HG03025 (cell line): ENCODE results near the gene CDC42BPG.

Experiments
- ATAC-seq: cut with Tn5 transposase; IDR thresholded peaks from one replicate; pipeline ENCODE4 v1.9.1; 2021; ENCODE audit warnings: mild to moderate bottlenecking, moderate library complexity; ENCODE audit not compliant: unreplicated experiment, low FRiP score

CDC42BPG gene

DNA sequence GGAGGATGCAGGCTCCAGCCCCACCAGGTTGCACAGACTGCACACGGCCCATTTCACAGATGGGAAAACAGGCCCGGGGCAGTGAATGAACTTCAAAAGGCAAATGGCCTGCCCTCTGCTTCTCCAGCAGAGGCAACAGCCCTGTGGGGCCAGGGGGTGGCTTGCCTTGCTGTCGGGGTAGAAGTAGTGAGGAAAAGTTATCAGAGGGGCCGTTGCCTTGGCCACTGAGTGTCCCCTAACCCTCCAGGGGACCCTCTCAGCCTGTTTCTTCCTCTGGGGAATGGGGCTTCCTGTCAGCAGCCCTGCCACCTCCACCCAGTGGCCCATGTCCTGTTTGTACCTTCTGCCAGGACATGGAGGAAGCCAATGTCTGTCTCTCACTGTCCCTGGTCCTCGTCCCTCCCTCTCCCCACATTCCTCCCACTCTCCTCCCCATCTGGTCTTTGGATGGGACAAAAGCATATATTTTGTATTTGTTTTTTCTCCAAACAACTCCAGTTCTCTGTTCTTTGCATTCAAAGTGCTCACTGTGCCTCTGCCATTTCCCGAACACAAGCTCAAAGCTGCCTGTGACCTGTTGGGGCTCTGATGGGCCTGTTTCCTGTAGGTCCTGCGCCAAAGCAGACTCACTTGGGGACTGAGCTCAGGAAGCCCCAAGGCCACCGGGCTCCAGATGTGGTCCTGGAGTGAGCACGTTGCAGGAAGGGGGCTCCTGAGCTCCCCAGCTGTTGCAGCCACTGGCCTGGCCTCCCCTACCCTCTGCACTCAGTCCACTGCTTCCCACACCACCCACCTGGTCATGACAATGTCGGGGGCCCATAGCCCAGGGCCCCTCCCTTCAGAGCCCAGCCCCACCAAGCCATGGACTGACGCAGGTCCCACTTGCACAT is 50.9 kb downstream of the CDC42BPG start:
- no peak for ATAC-seq

DNA sequence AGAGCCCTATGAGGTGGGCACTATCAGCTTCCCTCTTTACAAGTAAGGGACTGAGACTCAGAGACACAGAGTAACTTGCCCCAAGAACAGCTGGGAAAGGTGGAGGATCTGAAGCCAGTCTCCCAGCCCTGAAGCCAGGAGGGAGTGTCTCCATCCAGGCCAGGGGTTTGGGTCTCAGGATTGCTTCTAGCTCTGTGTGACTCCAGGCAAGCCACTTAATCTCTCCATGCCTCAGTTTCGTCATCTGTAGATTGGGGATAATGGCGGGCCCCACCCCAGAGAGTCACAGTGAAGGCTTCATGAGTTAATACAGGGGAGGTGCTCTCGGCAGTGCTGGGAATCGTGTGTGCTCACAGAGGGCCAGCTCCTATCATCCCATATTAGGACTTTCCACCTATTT is 52.0 kb downstream of the CDC42BPG start:
- ATAC-seq = no peak

DNA sequence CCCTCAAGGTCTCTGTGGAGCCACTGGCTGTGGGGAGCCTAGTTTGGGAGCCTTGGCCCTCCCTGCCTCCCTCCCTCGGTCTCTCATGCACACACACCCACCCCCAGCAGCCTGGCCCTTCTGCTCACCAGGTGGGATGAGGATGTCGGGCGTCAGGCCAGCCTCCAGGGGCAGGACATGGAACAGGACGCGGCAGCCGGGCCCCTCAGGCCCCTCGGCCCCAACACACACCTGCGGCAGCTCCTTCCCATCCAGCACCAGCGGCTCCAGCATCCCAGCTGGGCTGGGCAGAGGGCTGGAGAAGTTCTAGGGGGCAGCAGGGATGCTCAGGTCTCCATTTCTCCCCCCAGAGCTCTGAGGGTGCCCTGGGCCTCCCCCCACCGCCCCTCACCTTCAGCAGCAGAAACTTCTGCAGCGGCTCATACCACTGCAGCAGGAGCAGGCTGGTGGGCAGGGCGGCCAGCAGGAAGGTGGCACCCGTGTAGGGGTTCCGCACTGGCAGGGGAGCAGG is 52.6 kb downstream of the CDC42BPG start:
- no peak for ATAC-seq

DNA sequence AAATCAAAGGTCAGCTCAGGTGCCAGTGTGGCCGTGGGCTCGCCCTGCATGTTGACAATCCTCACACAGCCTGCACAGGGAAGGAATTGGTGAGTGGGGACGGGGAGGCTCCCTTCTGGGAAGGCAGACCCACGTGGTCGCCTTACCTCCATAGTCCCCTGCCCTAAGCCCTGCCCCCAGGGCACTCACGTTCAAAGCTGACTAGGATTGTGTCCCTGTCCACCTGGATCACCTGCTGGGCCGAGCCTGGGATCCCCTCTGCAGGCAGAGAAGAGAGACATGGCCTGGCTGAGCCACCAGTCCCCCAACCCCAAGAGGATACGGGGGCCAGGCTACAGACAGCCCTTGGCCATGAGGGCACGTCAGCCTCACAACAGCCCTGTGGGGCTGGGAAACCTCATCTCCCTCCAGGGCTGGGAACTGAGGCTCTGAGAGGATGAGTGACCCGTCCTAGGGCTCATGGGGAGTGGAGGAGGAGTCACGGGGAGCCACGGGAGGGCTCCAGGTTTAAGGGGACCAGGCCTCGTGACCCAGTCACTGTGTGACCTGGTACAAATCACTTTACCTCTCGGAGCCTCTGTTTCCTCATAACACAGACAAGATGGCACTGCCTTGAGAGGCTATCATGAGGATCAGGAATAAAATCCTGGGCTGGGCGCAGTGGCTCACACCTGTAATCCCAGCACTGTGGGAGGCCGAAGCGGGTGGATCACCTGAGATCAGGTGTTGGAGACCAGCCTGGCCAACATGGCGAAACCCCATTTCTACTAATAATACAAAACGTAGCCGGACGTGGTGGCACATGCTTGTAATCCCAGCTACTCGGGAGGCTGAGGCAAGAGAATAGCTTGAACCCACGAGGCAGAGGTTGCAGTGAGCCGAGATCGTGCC is 54.0 kb downstream of the CDC42BPG start:
- no peak for ATAC-seq

DNA sequence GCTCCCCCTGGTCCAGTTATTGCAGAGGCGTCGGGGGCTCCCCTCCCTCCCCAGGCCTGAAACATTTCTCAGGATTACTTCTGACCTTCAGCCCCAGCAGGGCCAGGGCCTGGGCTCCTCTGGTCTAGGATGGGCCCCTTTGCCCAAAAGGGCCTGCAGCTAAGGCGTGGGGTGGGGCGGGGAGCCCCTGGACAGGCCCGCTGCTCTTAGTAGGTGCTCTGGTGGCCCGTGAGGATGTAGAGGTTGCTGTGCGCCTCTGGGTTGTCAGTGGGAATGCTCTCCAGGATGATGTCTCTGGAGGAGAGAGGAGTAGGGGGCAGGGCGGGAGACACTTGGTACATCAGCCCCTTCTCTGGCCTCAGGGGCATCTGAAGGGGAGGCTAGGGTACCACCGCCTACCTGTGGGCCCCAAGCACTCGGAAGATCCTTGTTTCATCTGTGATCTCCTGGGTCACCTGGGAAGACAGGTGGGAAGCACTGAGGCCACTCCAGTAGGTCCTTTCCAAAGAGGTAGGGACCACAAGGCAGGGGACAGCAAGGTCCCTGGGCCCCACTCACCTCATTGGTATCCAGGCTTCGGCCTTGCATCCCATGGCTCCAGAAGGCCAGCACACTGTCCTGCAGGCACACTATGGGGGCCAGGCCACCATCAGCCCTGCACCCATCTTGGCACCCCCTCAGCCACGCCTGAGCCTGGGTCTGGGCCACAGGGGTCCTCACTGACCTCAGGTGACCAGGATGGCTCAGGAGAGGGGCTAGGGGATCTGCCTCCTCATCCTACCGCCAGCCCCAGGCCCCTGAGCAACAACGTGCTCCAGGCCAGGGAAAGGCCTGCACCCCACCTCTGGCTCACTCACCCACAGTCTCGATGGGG is 54.9 kb downstream of the CDC42BPG start:
- ATAC-seq = no peak

DNA sequence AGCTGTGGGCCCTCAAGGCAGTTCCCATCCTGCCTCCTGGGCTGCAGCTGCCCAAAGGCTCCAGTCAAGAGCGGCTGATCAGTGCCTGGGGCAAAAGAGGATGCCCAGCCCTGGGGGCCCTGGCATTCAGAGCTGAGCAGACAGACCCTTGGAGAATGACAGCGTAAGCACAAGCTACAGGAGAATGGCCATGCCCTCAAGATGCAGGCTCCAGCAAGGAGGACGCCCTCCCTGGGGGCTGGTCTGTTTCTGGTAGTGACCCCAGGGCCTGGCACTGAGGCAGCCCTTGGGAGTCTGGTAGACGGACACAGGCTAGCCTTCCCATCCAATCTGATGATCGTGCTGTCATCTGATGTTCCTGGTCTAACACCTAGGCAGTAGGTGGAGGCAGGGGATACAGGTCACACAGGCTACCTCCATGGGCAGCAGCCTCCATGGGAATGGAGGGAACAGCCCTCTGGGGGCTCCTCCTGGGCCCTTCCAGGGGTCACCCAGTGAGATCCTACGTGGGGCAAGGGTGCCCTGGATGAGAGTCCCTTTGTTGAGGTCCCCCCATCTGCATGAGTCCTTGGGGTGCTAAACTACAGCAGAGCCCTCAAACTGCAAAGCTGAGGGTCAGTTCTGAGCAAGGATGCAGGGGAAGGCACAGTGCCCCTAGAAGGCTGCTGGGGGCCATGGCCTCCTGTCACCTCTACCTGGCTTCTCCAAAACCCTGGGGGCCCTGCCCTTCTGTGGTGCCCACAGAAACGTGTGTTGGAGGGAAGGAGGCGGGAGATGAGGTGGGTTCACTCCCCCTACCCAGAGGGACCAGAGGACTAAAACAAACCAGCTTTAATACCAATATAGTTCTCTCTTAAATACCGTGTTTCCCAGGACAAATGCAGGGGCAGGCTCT is 55.9 kb downstream of the CDC42BPG start:
- ATAC-seq = no peak

DNA sequence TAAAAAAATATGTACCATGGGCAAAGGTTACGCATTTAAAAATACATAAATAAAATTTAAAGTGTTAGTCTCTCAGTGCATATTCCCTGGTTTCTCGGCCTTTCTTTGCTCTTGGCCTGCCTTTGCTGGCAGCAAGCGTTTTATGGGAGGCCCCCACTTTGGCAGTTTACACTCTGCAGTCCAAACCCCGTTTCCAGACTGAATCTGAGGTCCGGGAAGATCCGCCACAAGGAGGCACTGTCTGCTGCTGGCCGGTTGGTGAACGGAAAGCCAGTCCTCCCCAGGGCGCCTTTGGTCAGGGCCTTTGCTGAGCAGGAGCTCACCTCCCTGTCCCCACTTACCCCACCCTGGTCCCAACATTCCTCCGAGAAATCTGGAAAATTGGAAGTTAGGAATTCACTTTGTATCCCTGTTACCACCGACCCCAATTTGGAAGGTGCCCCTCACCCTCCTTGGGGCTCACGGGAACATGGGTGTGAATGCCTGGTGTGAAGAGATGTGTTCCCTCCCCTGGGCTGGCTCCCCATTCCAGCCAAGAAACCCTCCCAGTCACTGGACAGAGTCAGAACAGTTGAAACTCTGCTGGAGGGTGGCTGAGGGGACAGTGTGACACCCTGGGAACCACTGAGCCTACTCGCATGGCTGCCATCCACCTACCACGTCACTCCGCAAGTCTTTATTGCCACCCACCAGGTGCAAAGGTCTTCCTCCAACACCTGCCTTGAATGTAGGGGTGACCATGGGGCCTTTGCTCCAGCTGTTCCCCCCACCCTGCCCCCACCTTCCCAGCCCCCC is 56.7 kb downstream of the CDC42BPG start:
- ATAC-seq = no peak

DNA sequence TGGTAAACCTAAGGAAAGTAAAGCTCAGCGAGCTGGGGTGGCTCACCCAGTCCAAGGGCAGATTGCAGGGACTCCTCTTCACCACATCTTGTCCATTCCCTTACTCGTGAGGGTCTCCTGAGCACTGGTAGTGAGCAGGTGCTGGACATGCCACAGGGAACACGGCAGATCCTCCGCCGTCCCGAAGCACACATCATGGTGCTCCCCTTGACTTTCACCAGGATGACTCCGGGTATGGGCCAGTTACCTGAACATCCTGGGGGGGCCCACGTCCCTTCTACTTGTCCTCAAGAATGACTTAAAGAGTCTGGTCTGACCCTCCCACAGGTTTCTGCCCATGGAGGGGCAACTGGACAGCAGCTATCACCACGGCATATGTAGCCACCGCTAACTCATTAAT is 58.1 kb downstream of the CDC42BPG start:
- no peak for ATAC-seq

DNA sequence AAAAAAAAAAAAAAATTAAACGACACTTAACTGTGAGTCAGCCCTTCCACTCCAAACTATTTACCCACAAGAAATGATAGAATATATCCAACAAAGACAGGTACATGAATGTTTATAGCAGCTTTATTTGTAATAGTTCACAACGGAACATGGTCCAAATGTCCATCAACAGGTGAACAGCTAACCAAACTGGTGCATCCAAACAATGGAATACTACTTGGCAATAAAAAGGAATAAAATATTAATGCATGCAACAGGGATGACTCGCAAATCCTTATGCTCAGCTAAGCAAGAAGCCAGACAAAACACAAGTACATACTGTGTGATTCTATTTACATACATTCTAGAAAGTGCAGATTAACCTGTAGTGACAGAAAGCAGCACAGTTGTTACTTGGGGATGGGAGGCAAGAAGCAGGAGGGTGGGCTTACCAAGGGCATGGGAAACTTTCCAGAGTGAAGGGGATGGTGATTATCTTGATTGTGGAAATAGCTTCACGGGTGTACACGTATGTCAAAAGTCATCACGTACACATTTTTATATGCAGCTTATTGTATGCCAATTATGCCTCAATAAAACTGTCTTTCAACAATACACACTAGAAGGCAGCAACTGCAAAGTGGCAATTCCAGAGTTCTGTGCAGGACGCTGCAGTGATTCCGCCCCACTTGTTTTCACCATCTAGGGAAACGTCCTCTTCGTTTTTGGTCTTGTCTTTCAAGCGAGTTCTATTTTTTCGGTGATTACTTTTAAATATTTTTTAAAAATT is 59.5 kb downstream of the CDC42BPG start:
- ATAC-seq = no peak

DNA sequence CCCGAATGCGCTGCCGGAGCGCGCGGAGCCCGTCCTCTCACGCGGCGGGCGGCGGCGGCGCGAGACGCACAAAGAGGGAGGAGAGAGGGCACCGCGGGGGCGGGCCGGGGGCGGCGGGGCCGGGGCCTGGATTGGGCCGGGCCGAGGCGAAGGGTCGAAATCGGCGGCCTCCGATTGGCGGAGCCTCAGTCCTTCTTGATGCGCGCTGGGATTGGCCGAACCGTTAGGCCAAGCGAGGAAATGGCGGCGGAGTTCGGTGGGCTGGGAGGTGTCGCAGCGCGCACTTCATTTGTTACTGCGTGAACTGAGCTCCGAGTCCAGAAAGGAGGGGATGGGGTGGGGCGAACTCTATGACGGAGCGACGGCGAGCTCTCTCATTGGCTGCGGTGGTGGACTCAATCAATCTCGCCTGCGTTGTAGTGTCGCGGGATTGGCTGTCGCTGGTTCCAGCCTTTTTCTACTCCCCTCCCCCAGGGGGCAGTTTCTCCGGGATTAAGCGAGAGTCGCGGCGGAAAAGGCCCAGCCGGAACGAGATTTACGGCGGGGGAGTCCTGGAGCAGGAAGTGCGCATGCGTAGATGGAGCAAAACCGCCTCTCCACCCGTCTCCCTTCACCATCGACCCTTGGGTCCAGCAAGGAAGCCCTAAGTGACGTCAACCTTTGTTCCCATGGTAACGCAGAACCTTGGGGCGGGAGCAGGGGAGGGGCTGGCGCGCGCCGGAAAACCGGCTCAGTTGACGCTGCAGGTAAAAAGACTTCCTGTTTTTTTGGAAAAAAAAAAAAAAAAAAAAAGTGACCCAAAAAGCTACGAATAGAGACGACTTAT is 65.8 kb downstream of the CDC42BPG start, which contains the start of gene SF1:
Gene SF1 (minus strand): TSS at position 70 of the 826 bp plus-strand sequence. CDS start 150 bp downstream, outside the sequence.
- peak; percentile 81 for ATAC-seq

DNA sequence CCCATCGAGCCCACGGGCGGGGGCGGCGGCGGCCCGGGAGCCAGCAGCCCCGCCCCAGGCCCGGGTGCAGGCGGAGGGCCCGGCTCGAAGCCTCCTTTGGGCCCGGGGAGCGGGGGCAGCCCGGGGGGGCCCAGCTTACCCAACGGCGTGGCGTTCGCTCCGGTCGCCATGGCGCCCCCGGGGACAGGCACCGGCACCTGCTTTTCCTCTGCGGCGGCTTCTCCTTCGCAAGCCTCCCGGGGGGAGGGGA is 66.3 kb downstream of the CDC42BPG start:
- peak; percentile 20 for ATAC-seq

DNA sequence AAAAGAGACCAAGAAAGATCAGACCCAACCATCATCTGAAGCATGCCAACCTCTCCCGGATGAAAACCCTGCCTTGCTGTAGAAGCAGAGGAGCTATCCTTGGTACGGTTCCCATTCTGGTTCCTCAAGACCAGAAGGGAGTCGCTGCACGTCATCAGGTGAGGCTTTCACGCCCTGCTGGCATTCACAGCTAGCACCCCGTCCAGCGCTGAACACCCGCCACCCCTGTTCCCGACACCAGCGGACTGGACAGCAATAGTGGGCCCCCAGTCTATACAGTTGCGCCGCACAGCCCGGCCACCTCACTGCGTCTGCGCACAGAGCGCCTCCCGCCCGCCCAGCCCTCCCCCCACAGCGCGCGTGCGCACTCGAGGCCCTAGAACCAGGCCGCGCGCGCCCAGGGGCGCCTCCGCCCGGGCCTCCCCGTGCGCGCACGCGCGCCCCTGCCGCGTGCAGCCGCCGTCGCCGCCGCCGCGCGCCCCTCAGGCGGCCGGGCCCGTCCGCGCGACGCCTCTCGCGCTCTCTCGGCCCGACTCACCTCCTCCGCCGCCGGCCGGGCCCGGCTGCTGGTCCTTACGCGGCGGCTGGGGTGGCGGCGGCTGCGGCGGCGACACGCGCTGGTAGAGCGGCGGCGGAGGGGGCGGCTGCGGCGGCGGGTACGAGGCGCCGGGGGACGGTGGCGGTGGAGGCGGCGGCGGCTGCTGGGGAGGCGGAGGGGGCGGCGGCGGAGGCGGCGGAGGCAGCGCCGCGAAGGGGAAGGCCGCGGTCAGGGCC is 66.8 kb downstream of the CDC42BPG start:
- no peak for ATAC-seq

DNA sequence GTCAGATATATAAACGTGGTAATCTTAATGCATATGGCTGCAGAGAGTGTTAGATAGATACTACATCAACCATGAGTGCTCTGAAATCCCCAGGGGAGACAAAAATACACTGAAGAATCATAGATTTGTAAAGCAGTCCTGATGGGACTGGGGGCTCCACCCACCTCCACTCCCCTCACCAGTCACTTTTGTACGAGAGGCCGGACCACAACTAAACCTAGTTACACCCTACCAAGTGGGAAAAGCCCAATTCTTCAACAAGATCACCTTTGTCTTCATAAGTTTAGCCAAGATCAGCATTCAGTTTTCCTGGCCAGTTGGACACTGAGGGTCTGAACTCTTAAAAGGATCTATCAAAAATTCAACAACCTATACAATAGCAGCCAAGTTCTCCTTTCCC is 67.6 kb downstream of the CDC42BPG start:
- no peak for ATAC-seq

DNA sequence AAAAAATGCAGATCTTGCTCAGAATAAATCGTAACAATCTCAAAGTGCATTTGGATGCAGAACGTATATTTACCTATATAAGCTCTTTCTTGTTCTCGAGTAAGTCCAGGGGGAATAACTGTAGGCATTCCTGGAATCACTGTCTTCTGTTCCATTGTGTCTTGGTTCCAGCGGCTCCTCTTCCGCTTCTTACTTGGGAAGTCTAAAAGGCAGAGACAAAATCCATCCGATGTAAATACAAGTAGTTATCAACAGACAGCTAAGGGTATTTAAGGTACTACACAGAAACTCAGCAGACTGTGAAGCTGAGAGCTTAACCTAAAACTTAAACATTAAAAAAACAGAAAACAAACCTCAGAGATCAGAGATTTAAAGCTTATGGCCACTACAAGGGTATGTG is 68.0 kb downstream of the CDC42BPG start:
- ATAC-seq = no peak

DNA sequence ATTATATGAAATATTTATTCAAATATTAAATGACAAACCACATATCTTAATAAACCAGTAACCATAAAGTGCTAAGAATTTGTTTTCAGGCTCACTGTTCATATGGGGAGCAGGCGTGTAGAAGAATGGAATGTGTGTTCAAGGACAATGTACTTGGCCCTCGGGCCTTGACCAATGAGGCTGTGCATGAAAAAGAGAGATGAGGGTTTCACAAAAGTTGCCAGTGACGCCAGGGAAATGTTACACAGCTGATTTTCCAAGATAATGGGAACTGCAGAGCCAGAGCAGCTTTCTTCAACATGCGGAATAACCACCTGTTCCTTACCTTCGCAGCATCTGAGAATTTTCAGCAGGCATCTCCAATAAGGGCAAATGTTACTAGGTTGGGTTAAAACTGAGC is 70.3 kb downstream of the CDC42BPG start:
- ATAC-seq = no peak
